Ovary (tissue), 3 donors: ENCODE data around the gene ADAMTS13.

Experiments used
- EP300 ChIP-seq: sonication (generic); formaldehyde crosslinking; IDR thresholded peaks from one replicate; pipeline ENCODE4 v1.6.1; 2017; ENCODE audit warnings: antibody characterized with exemption
- TF ChIP-seq, protein P1 (sequence below), 3 donors: fragments of 450-650 bp in 2 of 3; fragments of 200-600 bp in 1 of 3; IDR thresholded peaks; one replicate each; pipeline versions ENCODE4 v1.5.1 to v1.8.0; 2016 to 2022; ENCODE audit warnings: antibody characterized with exemption in 3 of 3, mild to moderate bottlenecking in 1 of 3
- donor health status: DM: no; HTN: no; CAD: no.

- TF ChIP-seq, protein P1, sequence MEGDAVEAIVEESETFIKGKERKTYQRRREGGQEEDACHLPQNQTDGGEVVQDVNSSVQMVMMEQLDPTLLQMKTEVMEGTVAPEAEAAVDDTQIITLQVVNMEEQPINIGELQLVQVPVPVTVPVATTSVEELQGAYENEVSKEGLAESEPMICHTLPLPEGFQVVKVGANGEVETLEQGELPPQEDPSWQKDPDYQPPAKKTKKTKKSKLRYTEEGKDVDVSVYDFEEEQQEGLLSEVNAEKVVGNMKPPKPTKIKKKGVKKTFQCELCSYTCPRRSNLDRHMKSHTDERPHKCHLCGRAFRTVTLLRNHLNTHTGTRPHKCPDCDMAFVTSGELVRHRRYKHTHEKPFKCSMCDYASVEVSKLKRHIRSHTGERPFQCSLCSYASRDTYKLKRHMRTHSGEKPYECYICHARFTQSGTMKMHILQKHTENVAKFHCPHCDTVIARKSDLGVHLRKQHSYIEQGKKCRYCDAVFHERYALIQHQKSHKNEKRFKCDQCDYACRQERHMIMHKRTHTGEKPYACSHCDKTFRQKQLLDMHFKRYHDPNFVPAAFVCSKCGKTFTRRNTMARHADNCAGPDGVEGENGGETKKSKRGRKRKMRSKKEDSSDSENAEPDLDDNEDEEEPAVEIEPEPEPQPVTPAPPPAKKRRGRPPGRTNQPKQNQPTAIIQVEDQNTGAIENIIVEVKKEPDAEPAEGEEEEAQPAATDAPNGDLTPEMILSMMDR (IDR thresholded peaks at IDR 0.05): no peak
- no peak for TF ChIP-seq EP300
These were observed 16.4 kb upstream of the ADAMTS13 start for GRCh38 chr9:133405508-133406438.
